Stimulated activated CD4-positive, alpha-beta T cell treated with anti-CD3 and anti-CD28 coated beads, Interleukin-1b, Interleukin-23, amount 100 ng/mL, for 1 hour (primary cell): ENCODE data around the gene SDE2.
"Not testable (repeated sequence)": the region's sequence is repeated elsewhere in the genome, so short reads cannot be mapped to it uniquely, and the experiment has no call there.

Source experiments
- DNase-seq, 2 donors: peaks; one replicate each; pipeline ENCODE4 v3.0.0-alpha.2; 2020; ENCODE audit warnings: low read depth in 2 of 2

The SDE2 gene

DNA sequence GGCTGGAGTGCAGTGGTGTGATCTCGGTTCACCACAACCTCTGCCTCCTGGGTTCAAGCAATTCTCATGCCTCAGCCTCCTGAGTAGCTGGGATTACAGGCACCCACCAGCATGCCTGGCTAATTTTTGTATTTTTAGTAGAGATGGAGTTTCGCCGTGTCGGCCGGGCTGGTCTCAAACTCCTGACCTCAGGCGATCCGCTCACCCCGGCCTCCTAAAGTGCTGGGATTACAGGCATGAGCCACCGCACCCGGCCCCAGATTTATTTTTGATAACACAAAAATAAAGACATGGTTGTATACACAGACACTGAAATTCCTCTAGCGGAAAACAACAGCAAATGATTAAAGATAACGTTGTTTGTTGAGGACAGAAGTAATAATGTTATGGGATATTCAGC lies 24.0 kb downstream of the SDE2 start:
- DNase-seq, result not testable (repeated sequence)

DNA sequence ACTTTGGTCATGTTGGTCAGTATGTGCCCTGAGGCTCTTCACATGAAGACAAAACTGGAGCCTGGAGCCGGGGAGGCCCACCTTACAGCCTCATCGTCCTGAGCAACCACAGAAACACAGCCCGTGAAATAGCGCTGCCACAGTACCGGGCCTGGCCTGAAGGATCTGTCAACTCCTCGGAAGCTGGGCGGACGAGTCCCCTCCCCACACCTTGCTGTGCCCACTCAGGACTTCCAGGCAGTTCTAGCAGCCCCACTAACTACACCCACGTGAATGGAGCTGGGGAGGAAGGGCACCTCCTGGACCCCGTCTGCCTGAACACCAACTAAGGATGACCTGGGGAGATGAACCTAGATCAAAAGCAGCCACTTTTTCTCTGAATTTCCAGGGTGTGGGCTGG lies 24.7 kb downstream of the SDE2 start:
- DNase-seq, result no peak

- no peak for DNase-seq
Observed at GRCh38 chr1:225973158-225973557, 26.0 kb downstream of the SDE2 start.

DNA sequence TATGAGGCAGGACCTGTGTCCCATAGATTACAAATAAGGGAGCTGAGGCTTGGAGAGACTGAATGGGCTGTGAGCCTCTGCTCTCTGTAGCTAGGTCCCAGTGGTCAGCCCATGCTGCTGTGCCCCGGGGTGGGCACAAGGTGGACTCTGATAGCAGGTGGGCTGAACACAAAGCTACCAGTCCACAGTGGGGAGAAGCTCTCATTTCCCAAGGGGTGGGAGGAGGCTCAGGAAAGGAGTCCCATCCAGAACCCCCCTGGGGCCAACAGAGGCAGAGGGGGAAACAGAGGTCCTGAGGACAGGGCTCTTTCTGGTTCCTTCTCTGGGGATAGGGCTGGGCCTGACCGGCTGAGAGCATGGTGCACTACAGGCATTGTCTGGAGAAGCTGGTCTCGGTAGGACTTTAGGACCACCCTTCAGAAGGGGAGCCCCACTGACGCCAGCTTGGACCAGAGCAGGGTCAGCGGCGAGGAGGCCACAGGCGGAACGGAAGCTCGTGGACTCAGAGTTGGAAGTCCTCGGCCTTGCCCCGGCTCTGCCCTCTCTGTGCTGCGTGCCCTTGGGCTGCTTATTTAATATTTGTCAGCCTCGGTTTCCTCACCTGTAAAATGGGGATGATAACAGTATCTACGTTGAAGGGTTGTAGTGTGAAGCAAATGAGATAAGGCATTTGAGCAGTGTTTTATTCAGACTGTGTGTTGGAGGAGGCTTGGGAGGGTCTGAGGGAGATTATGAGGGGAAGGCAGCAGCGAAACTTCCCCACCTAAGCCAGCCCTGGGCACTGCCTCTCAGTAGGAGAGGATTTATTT lies 26.6 kb downstream of the SDE2 start:
- DNase-seq, result no peak

DNA sequence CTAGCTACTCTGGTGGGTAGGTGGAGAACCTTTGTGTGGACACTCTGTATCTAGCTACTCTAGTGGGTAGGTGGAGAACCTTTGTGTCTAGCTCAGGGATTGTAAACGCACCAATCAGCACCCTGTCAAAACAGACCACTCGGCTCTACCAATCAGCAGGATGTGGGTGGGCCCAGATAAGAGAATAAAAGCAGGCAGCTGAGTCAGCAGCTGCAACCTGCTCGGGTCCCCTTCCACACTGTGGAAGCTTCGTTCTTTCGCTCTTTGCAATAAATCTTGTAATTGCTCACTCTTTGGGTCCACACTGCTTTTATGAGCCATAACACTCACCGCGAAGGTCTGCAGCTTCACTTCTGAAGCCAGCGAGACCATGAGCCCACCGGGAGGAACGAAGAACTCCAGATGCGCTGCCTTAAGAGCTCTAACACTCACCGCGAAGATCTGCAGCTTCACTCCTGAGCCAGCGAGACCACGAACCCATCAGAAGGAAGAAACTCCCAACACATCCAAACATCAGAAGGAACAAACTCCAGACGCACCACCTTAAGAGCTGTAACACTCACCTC lies 28.5 kb downstream of the SDE2 start:
- DNase-seq, result not testable (repeated sequence)

GRCh38 chr1:225969751-225970150 lies 29.4 kb downstream of the SDE2 start:
- not testable (repeated sequence) for DNase-seq

DNA sequence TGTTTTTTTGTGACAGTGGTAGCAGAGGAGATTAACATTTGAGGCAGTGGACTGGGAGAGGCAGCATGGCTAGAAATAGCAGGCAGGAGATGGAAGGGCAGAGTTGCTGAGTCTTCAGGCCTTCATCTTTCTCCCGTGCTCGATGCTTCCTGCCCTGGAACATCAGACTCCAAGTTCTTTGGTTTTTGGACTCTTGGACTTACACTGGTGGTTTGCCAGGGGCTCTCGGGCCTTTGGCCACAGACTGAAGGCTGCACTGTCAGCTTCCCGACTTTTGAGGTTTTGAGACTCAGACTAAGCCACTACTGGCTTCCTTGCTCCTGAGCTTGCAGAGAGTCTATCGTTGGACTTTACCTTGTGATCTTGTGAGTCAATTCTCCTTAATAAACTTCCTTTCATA lies 33.9 kb downstream of the SDE2 start:
- DNase-seq, result no peak

DNA sequence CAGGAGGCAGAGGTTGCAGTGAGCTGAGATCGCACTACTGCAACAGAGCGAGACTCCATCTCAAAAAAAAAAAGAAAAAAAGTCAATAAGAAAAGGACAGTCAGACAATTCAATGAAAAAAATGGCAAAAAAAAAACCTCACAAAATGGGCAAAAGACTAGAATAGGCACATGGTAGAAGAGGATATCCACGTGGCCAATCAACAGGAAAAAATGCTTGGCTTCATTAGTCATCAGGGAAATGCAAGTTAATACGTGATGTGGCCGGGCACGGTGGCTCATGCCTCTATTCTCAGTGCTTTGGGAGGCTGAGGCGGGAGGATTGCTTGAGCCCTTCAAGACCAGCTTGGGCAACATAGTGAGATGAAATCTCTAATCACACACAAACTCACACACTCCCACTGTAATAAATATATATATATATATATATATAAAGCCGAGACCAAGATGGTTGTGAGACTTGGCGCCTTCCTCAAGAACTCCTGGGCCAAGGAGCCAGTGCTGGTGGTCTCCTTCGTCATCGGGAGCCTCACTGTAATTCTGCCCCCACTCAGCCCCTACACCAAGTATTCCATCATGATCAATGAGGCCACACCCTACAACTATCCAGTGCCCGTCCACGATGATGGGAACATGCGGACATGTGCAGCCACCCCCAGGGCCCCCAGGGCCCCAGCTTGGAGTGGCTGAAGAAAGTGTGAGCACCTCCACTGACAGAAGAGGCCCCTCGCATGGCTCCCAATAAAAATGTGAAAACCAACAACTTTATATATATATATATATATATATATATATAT lies 35.2 kb downstream of the SDE2 start:
- no peak for DNase-seq

DNA sequence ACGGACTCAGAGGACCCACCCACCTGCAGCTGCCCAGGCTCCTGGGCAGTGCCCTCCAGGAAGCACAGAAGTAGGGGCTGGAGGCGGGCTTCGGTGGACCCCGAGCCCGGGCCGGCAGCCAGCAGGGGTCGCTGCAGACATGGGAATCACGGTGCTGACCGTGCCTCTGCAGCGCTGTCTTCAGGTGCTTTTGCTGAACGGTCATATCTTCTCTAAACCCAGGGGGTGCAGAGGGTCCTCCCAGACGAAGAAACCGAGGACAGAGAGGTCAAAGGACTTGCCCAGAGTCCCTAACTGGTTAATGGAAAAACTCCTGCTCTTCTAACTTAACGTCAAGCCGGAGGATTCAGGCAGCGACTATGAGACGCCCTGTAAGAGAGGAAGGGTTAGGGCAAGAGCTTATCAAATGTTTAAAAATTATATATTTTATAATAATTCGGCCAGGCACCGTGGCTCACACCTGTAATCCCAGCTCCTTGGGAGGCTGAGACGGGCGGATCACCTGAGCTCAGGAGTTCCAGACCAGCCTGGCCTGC lies 36.6 kb downstream of the SDE2 start:
- DNase-seq, result peak in 1 of 2 donors; percentile 38

DNA sequence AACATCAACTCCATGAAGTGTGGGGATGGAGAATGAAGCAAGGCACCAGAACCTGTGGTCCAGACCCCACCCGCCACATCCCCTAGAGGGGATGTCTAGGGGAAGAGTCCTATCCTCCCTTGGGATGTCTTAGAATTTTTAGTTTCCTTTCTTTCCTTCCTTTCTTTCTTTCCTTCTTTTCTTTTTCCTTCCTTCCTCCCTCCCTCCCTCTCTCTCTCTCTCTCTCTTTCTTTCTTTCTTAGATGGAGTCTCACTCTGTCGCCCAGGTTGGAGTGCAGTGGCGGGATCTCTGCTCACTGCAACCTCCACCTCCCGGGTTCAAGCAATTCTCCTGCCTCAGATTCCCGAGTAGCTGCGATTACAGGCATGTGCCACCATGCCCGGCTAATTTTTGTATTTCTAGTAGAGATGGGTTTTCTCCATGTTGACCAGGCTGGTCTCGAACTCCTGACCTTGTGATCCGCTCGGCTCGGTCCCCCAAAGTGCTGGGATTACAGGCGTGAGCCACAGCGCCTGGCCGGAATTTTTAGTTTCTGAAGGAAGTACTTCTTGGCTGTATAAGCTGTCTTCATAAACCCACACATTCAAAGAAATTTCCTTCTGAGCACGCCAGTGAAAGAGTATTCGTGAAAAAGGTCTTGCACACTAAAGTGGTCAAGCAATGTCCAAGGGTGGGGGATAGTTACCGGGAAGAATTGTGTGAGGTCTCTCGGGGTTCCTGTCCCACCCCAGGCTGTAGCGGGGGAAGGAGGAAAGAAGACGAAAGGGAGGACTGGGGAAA lies 37.3 kb downstream of the SDE2 start:
- no peak for DNase-seq

DNA sequence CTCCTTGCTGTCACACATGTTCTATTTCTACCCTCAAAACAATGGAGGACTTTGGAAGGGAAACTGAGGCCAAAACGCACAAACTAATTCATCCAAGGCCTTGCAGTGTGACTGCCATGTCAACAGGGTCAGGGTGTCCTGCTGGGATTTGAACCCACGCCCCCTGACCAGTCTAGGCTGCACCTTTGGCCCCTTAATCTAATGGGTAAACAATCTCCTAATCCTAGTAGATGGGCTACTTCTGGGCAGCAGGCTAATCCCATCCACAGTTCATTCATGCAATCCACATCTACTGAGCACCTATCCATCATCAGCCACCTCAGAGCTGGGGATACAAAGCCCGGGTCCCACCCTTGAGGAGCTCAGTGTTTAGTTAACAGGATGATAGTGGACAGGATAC lies 41.1 kb downstream of the SDE2 start:
- DNase-seq, result no peak

DNA sequence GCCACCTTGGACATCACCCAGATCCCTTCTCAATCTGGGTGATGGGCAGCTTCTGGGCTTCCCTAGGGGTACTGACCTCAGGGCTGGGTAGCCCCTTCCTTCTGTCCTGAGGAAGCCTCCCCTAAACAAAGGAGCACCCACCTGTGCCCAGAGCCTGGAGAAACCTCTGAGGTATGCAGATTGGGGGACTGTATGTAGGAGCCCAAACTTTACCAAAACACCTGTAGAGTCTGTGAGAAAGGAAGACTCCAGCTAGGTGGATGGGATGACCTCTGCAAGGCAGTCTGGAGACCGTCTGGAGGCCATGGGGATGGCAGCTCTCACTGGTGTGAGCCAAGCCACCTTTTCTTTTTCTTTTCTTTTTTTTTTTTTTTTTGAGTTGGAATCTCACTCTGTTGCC lies 44.4 kb downstream of the SDE2 start:
- DNase-seq, result no peak

- DNase-seq, result no peak
Observed at GRCh38 chr1:225953315-225953714, 45.8 kb downstream of the SDE2 start.

GRCh38 chr1:225950905-225951497 lies 48.1 kb downstream of the SDE2 start:
- DNase-seq, result no peak

- DNase-seq, result no peak
Observed at GRCh38 chr1:225949041-225949440, 50.1 kb downstream of the SDE2 start.

- DNase-seq, result no peak
Observed at GRCh38 chr1:225946803-225947202, 52.3 kb downstream of the SDE2 start.

GRCh38 chr1:225946082-225946620 lies 53.0 kb downstream of the SDE2 start:
- no peak for DNase-seq

DNA sequence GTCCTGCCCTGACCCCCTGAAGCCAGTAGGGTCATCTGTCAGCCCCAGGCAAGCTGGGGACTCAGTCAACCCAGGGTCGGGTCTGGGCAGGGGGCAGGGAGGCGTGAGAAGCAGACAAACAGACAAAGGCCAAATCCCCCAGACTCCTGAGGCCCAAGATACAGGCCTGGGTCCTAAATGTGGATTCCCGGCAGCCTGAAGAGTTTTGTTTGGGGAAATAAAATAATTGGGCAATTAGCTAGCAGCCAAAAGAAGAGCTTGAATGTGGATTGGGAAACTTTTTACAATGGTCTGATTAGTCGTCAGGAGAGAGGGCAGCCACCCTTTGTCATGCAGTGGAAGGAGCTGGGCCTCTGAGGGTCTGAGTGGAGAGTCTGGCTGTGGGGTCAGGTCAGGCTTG lies 53.6 kb downstream of the SDE2 start:
- no peak for DNase-seq

- no peak for DNase-seq
Observed at GRCh38 chr1:225944951-225945350, 54.2 kb downstream of the SDE2 start.

GRCh38 chr1:225944387-225944786 lies 54.8 kb downstream of the SDE2 start:
- DNase-seq, result no peak

DNA sequence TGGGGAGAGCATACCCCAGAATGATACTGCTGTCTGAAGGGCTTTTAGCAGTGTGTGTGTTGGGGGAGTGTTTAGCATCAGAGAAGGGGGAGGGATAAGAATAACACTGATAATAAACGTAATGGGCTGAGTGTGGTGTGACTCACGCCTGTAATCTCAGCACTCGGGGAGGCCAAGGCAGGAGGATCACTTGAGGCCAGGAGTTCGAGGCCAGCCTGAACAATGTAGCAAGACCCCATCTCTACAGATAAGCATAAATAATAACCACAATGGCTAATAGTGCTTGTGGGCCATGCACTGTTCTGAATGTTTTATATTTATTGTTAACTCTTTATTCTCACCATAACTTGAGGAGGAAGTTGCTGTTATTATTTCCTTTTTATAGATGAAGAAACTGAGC lies 55.6 kb downstream of the SDE2 start:
- no peak for DNase-seq
